Activated CD8-positive, alpha-beta memory T cell treated with anti-CD3 and anti-CD28 coated beads, Interleukin-2, amount 50 U/mL, for 1 hour (primary cell): Measurements from ENCODE around the gene KIAA0586.
"Not testable (repeated sequence)": the region's sequence is repeated elsewhere in the genome, so short reads cannot be mapped to it uniquely, and the experiment has no call there.

Source experiments
- DNase-seq: peaks from one replicate; pipeline ENCODE4 v3.0.0-alpha.2; 2020; ENCODE audit errors: extremely low read depth

KIAA0586 gene

DNA sequence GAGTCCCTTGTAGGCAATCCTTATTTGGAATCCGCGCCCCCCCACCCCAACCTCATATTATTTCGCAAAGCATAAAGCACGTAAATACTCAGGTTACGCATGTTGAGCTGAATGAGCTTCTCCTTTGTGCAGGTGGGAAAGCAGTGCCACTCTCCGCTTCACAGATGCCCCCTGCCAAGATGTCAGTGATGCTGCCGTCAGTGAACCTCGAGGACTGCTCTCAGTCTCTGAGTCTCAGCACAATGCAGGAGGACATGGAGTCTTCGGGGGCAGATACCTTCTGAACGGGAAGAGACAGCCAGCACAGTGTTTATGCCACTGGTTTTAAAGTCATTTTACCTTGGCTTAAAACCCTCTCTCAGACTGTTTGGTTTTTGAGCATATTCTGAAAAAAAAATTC lies 120.1 kb downstream of the KIAA0586 start:
- DNase-seq, result no peak

DNA sequence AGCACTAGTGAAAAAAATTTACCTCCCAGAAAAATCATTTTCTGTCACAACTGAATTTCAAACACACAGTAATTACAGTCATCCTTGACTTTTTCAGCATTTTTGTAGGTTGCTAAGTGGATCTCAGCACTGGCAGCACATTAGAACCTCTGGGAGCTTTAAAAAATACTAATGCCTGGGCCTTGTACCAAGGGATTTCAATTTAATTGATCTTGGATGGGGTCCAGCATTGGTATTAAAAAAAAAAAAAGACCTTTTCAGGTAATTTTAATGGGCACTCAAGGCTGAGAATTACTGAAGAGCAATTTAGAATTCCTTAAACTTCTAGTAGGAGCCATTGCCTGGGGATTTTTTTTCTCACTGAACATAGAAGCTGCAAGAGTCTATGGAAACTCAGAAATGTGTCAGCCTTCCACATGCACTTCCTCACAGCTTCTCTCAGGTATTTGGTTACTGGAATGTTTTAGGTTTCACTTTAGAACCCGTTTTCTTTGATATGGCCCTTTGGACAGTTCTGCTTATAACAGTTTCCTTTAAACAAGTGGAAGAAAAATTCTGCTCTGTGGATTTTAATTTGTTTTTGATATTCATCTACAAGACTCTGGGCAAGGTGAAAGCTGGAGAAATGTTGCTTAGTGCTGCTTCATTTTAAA lies 121.7 kb downstream of the KIAA0586 start:
- no peak for DNase-seq

DNA sequence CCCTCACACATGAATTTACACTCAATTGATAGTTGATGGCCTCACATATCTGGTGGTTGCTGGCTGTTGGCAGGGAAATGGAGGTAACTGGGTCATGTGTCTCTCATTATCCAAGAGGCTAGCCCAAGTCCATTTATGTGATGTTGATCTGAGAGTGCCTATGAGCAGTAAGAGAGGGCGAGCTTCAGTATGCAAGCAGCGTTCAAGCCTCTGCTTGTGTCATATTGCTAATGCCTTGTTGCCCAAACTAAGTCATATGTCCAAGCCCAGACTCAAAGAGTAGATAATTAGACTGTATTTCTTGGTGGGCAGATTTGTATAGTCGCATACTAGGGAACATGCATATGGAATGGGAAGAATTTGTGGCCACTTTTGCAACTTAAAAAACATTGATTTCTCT lies 126.4 kb downstream of the KIAA0586 start:
- no peak for DNase-seq

DNA sequence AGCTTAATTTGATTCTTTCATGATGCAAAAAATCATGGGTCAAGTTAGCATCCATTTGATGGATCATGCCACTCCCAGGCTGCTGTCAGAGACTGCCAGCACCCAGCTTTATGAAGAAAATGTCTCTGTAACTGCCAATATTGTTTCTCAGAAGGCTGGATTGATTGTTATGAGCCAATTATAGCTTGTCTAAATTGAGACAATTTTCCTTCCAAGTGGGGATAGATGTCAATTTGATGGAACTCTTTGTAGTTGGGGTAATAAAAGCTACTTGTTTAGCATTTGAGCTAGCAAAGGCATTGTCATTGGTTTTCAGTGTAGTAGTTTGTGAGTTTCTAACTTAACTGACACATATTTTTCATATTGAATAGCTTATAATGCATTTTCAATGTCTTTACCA lies 128.1 kb downstream of the KIAA0586 start:
- DNase-seq, result no peak

DNA sequence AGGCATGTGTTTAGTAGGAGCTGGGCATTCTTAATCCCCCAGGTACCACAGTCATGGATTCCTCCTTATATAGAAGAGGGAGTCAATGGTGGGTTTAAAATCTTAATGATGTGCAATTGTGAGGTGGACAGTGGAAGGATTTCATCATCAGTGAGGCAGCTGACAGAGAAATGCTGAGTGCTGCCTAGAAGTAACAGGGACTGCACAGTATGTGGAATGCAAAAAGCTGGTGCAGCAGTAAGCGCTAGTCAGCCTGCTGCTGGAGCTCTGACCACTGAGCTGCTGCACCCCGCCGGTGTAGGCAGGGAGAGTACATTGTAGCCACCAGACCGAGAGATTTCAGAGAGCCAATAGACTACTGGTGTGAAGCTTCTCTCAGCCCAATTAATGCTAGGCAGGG lies 129.7 kb downstream of the KIAA0586 start:
- no peak for DNase-seq

DNA sequence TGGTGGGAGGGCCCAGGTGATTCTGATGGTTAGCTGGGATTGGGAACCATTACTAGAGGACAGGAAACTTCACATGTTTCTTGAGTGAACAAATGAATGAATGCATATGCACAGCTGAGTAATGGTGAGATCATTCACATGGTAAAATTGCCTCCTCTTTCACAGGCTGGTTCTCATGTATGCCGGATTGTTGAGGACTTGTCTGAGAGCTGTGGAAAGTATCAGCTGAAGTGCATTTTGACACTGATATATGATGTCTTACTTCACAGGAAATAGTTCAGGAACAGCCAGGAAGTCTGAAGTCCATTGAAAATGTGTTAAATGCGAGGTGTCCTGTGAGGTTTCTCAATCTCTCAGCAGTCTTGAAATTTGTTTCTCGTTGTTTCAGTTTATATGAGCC lies 132.7 kb downstream of the KIAA0586 start:
- no peak for DNase-seq

- no peak for DNase-seq
Observed at GRCh38 chr14:58562141-58562540, 134.6 kb downstream of the KIAA0586 start.

- no peak for DNase-seq
Observed at GRCh38 chr14:58563978-58564377, 136.5 kb downstream of the KIAA0586 start.

DNA sequence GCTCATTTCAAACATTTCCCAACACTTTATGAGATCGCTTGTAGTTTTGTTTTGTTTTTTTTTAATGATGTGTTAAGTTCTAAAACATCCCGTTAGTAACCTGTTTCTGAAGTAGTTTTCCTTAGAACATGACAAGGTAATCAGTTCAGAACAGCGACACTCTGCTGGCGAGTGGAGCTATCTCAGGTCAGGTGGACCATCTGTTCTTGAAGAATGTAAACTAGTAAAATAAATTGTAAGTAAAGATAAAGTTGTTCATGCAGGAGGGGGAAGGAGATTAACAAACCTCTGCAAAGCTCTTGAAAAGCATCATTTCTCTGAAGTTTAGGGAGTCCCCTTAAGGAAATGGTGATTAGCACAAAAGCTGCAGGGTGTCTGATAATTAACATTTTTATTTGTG lies 138.3 kb downstream of the KIAA0586 start:
- DNase-seq, result no peak

GRCh38 chr14:58566979-58567378 lies 139.5 kb downstream of the KIAA0586 start:
- DNase-seq, result no peak

DNA sequence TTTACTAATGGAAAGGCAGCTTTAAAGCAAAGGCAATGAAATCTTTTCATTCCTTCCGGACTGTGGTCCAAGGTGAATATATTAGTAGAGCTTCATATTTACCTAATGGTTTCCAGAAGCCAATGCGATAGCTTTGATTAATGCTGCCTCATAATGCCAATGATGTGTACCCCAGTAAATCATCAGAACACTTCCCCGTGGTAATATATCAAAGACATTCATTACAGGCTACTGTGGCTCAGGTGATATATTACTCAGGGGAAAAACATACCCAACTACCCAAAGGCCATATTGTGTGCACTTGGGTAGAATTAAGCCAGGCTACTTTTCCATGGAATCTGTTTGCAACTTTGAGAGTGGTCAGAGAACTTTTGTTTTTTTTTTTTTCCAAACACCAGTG lies 140.8 kb downstream of the KIAA0586 start:
- DNase-seq, result no peak

GRCh38 chr14:58571256-58571655 lies 143.7 kb downstream of the KIAA0586 start:
- no peak for DNase-seq

- no peak for DNase-seq
Observed at GRCh38 chr14:58571769-58572472, 144.4 kb downstream of the KIAA0586 start.

- DNase-seq, result no peak
Observed at GRCh38 chr14:58572473-58572853, 144.9 kb downstream of the KIAA0586 start.

GRCh38 chr14:58572863-58573262 lies 145.3 kb downstream of the KIAA0586 start:
- no peak for DNase-seq

DNA sequence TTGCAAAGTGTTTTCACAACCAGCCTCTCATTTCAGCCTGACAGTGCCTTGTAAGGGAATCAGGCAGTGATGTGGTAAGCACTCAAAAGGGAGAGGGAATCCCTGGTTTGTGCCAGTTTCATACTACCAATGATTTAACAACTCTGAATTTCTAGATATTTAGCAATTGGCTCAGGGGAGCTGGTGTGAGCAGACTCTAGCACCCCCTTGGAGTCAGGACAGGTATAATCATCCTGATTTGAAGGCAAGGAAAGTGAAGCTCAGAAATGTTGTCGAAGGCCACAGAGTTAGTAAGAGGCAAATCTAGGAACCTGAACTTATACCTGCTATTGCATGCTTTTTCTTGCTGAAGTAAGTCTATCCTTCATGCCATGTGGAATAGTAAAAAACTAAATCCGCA lies 147.1 kb downstream of the KIAA0586 start:
- no peak for DNase-seq

GRCh38 chr14:58575956-58576355 lies 148.4 kb downstream of the KIAA0586 start:
- no peak for DNase-seq

DNA sequence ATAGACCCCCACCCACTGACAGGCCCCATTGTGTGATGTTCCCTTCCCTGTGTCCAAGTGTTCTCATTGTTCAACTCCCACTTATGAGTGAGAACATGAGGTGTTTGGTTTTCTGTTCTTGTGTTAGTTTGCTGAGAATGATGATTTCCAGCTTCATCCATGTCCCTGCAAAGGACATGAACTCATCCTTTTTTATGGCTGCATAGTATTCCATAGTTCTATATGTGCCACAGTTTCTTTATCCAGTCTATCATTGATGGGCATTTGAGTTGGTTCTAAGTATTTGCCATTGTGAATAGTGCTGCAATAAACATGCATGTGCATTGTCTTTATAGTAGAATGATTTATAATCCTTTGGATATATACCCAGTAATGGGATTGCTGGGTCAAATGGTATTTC lies 152.5 kb downstream of the KIAA0586 start:
- DNase-seq, result not testable (repeated sequence)

DNA sequence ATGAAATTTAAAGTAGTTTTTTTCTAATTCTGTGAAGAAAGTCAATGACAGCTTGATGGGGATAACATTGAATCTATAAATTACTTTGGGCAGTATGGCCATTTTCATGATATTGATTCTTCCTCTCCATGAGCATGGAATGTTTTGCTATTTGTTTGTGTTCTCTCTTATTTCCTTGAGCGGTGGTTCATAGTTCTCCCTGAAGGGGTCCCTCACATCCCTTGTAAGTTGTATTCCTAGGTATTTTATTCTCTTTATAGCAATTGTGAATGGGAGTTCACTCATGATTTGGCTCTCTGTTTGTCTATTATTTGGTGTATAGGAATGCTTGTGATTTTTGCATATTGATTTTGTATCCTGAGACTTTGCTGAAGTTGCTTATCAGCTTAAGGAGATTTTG lies 153.9 kb downstream of the KIAA0586 start:
- not testable (repeated sequence) for DNase-seq

DNA sequence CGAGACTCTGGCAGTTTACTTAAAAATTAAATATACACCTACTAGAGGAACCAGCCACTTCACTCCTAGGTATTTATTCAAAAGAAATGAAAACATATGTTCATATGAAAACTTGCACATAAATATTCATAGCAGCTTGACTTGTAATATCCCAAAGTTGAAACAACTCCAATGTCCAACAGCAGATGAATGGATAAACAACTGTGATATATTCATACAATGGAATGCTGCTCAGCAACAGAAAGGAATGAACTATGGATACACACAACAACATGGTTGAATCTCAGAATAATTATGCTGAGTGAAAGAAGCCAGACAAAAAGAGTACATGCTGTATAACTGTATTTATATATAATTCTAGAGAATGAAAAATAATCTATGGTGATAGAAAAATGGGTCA lies 156.9 kb downstream of the KIAA0586 start:
- DNase-seq, result no peak

DNA sequence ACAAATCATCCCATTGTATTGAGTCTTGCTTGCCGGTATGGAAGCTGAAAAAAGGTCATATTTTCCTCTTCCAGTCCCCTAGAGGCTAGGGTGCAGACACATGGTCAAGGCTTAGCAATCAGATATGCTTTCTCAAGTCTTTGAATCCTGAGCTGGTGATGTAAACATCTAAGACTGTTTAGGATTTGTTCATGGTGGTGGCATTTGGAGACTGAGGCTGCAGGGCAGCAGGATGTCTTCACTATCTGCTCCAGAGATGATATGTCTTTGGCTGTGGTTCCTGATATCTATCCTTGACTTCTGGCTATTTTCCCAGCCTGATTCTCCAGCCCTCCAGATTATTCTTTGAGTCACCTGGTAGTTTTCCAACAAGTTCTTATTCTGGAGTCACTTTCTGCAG lies 159.8 kb downstream of the KIAA0586 start:
- no peak for DNase-seq

- DNase-seq, result not testable (repeated sequence)
Observed at GRCh38 chr14:58588321-58588720, 160.8 kb downstream of the KIAA0586 start.

DNA sequence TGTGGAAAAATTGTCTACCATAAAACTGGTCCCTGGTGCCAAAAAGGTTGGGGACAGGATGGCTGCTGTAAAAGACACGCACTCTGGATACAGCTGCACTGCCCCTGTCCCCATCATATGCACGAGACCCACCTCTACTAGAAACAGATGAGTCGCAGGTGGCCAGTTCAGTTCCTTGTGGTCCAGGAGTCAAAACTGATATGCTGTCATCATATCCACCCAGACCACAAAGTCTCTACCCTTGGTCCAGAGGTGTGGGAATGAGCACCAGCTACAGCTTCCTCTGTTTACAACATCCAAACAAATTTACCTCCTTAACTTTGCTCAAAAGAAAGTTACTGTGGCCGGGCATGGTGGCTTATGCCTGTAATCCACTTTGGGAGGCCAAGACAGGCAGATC lies 166.5 kb downstream of the KIAA0586 start:
- DNase-seq, result no peak

- DNase-seq, result no peak
Observed at GRCh38 chr14:58597041-58597440, 169.5 kb downstream of the KIAA0586 start.
